Stimulated activated CD4-positive, alpha-beta T cell treated with anti-CD3 and anti-CD28 coated beads, Interleukin-4, amount 100 ng/mL, for 1 hour (primary cell): Measurements from ENCODE around the gene SNAP25.
A peak's percentile ranks its signal among the peaks of the same experiment; 100 is the strongest.

Experiments
- DNase-seq: peaks from one replicate; pipeline ENCODE4 v3.0.0-alpha.2; 2020

Gene SNAP25

DNA sequence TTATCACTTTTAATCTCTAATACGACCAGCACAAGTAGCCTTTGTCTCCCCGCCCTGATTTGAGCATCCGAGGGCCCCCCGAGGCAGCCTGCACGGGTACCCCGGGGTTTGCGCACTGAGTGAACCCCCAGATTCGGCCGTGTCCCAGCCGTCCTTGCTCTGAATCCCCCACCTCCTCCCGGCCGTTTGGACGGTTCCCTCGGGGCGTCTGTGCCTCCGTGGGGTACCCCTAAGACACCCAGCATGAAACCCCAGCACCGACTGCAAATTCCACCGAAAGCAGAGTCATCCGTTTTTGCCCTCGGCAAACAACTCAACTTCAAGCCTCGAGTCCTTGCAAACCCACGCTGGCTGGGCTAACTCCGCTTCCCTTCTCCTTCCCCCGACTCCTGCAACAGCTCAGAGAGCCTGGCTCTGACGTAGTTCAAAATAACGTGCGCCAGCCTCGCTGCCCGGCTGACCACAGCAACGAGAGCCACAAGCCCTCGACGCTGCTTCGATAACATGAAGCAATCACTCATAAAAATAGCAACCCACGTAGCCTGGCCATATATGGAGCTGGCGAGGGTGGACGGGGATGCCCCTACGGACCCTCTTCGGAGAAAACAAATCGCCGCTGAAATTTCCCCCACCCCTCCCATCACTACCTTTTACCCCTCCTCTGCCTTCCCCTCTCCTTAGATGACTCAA is 764 bp upstream of the SNAP25 start:
- DNase-seq, result no peak

DNA sequence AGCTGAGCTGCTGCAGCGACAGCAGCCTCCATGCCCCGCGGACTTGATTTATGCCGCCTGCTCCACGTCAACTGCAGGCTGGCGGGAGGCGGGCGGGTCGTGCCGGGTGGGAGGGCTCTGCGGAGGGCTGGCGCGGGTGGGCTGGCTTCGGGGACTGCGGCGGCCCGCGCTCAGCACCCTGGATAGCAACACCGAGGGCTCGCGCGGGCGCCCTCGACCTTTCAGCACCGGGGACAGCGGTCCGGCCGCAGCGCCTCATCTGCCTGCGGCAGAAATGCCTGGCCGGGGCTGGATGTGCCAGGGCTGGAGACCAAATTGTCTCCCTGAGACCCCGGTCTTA is 792 bp downstream of the SNAP25 start:
- DNase-seq, result peak; percentile 65

DNA sequence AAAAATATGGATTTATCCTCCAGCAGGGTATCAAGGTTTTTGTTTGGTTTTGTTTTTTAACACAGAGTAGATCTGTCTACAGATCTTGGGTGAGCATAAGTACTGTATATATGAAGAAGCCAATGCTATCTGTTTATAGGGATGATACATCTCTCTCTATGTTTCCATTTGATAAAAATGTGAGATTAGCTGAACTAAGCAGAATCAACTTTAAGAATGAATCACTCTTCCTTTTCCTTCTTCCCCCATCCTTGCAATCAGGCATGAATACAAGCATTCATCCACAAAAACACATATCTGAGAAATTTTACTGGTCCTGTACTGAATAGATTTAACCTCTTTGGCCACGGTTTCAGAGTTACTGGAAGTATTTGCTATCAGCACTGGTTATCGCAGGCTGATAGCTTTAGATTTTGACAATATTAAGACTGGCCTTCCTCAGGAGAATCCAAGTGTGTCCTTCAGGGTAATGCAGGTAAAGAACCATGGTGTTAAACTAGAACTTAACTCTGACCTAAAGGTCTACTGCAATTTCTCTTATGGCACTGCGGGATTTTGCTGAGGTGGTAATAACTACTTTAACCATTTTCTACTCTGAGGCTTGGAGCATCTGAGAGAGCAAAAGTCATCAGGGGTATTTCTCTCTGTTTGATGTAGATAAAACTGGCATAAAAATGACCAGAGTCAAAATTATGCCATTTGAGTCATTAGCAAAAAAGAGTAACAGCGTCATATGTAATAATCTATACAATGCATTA is 1.5 kb downstream of the SNAP25 start:
- no peak for DNase-seq

DNA sequence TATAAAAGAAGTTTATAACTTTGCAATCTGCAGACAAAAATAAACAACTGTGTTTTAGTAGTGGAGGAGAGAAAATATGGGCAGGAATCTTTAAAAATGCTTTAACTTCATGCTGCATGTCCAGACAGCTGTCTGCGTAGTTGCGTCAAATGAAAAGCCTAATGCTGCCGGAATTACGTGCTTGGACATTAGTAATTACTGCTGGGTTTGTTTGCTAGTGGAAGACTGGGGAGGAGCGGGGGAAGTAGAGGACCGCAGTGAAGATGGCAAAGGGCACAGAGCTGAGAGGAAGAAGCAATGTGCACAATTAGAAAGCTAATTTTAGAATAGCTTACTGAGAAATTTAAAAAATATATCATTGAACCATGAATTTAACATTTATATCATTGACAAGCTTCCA is 2.4 kb downstream of the SNAP25 start:
- no peak for DNase-seq

DNA sequence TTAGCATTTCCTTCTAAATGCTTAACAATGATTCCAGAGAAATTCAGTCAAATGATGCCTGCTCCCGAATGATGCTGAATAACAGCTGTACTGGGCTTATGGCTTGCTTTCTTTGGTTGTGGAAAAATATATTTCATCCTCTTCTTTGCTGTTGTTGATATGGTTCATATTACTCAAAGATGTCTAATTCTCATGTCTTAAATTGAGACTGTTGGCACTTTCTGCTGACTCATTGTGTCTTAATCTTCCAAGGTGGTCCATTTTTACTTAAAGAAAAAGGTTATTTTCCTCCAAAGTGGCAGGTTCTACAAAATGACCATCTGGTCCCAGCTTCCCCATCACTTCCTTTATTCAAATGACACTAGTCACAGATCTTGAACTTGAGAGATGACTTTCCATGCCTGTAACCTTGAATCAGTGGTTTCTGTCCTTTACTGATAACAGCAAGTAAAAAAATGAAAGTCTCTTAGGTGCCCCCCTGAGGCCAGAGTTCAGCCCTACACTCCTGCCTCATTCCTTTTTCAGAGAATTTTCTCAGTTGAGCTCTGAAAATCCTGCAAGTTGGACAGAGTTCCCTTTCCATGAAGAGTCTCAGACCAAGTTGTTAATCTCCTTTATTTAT is 6.9 kb downstream of the SNAP25 start:
- DNase-seq, result no peak

DNA sequence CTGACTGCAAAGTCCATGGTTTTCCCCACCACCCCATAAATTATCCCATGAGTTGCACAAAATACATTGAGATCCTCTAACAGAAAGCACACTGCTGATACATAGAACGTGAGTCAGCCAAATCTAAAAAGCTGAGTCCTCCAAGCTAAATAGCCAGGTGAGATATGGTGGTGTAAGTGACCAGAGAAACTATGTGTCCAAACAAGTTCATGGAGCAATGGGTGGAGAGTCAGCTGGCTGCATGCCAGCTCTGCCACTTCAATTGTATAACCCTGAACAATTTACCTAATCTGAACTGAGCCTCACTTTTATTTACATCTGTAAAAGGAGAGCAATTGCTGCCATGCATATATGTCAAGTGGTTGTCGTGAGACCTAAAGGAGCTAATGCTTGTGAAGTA is 9.7 kb downstream of the SNAP25 start:
- no peak for DNase-seq

DNA sequence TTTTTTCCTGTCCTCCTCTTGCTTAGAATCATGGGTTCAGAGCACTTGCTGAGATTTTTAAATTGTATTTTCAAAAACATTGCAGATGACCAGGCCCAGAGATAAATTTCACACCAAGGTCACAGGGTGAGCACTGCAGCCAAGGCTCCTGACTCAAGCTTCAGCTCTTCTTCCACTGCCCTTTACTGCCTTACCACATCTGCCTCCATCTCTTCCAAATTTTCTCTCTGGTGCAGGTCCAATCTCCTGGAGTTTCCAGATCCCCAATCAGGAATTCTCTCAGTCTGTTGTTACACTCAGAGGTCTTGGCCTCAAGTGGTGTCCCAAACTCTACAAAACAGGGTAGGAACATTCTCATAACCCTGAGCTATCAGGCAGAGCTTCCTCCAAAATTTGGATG is 12.7 kb downstream of the SNAP25 start:
- DNase-seq, result no peak

DNA sequence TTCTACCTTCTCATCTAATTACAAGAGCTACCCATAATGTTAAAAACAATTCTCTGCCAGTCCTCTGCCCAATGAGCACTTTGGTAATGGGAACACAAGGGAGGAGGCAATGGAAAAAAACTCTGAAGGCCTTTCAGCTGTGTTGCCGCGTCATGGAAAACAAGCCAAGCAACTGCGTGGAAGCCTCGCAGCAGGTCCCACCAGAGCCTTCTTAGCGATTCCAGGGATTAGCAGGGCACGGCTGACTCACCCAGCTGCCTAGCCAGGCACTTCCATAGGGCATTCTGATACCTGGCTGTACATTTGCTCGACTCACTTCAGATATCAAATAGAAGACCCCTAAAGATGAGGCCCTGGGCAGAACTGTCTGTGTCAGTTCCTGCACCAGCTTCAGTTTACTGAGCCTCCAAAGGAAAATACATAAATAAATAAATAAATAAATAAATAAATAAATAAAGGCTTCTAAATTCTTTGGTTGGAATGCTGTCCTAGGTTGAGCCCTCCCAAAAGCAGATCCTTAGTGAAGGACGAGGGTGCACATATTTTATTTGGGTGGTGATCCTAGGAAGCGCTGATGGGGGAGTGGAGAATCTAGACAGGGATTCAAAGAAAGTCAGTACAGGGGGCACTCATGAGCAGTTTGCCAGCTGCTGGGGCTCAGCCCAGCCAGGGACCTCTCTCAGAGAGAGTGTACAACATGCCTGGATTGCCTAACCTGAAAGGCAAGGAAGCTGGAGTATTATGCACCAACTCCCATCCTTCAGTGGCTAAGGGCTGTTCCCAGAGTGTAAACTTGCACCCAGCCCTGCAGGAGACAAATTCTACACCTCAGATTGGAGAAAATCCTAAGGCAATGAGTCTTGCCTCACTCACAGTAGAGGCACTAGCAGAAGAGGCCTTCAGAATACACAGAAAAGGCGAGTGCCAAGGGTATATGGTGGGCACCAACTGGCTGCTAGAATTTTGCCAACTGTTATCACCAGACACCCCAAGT is 18.2 kb downstream of the SNAP25 start:
- no peak for DNase-seq

DNA sequence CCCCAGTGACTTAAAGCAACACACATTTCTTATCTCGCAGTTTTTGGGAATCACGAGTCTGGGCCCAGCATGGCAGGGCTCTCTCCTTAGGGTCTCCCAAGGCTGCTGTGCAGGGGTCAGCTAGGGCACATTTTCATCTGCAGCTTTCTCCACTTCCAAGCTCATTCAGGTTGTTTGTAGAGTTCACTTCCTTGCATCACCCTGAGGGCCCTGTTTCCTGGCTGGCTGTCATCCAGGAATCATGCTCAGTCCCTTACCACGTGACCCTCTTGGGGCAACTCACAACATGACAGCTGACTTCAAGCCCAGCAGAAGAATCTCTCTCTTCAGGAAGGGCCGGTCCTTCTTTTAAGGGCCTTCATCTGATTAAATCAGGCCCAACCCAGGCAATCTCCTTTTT is 21.3 kb downstream of the SNAP25 start:
- no peak for DNase-seq

DNA sequence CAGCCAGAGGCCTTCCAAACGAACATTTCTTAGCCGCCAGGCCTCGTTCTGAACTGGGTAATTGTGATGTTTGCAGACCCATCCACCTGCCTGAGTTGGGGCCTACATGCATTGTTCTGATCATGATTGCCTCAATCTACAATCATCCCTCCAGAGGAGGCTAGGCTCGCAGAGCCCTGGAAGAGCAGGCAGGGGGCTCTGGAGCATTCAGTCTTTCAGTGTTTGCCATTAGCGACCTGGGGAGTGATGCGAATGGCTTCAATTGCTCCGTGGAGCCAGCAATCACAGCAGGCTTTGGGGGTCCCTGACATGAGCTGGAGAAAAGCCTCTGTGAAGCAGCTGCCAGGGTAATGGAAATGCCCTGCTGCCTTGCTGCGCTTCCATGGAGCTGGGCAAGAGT is 22.0 kb downstream of the SNAP25 start:
- DNase-seq, result no peak

DNA sequence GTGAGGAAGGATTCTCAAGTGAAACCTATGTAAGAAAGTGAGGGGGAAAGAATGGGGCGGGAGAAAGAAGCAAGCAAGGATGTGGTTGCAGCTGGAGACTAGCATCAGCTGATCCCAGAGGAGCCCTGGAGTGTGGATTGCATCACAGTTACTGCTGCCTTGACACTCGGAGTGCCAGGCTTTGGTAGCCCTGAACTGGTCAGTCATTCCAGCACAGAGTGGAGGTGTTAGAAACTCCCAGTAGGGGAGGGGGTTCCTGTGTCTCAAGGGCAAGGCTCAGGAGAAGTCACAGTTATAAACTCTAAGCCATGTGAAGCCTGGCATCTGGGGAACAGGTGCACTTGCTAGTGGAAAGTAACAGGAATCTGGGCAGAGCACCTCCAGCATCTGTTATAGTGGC is 23.5 kb downstream of the SNAP25 start:
- no peak for DNase-seq

DNA sequence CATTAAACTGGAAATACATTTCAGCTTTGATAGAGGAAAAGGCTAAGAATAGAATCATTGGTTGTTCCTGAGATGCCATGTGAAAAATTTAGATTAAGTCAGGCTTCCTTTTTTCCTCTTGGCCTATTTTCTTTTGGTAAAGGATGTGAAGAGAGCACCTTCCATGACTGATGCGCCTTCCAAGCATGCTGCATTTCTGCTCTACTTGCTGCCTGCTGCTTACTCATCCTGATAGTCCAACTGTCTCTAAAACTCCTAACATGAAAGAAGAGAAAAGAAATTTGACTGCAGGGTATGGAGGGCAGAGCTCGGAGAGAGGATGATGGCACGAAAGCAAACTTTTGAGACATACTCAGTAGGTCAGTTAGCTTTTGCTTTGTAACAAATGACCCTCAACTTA is 28.8 kb downstream of the SNAP25 start:
- DNase-seq, result no peak

DNA sequence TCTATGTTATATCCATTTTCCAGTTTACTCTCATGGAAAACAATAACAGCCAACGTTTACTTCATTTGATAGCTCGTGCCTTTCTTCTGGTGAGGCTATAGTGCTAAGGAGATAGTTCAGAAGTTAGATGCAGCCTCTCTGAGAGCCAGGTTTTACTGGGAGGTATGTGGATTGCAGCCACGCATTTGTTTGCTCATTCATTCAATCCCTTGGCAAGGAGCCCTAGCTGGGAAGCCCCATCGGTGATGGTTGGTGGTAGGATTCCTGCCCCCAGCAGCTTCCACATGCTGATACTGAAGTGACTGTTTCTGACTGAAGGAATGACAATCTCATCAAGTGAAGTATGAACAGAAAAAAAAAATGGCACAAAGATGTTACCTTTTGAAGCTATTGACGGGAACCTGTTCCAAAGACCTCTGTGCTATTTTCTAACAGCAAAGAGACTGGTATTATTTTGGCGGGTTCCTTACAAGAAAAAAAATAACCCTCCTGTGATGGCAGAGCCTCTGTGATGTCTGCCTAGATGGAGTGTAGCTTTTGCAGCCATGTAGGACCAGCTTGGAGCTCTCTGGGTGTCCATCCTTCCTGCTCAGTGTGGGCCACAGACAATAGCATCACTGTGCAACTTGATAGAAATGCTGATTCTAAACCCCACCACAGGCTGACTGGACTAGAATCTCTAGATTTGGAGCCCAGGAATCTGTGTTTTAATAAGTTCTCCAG is 30.6 kb downstream of the SNAP25 start:
- DNase-seq, result no peak

DNA sequence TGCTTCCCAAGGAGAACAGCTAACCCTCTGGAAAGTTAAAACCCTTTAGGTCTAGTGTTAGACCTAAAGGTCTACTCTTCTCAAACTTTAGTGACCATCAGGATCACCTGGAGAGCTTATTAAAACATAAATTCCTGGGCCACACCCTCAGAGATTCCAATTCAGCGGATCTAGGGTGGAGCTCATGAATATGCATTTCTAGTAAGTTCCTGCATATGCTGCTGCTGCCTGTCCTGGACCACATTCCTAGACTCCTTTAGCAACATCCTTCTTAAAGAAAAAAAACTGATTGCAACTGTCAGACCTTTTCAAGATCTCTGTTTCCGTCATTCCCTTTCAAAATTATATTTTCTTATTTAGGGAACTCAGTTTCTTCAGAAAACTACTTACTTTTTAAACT is 31.2 kb downstream of the SNAP25 start:
- DNase-seq, result no peak

DNA sequence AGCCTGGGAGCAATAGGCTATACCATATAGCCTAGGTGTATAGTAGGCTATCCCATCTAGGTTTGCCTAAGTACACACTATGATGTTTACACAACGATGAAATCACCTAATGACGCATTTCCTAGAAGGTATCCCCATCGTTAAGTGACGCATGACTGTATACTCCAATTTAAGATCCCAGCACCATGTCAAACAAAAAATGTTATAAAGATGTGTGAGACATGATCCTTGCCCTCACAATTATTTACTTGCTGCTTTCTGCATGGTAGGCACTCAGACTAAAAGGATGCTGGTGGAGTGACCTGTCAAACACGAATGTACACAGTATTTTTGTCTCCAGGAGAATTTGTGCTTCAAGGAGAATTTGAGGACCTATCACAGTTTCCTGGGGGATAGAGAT is 32.3 kb downstream of the SNAP25 start:
- DNase-seq, result no peak

DNA sequence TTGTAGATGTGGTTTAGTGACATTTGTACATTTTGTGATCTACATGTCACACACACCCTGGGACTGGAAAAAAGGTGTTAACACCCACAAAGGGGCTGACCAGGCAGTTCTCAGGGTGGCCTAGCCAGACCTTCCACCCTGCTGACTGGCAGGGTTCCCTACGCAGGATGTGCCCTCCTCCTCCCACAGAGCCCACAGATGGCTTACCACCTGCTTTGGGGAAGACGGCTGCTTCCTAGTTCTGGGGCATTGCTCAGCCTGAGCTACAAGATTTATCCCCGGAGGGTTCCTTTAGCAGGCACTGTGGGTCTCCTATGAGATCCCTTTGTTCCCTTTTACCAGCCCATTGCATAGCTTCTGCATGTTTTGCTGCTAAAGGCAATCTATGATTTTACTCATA is 35.1 kb downstream of the SNAP25 start:
- no peak for DNase-seq

DNA sequence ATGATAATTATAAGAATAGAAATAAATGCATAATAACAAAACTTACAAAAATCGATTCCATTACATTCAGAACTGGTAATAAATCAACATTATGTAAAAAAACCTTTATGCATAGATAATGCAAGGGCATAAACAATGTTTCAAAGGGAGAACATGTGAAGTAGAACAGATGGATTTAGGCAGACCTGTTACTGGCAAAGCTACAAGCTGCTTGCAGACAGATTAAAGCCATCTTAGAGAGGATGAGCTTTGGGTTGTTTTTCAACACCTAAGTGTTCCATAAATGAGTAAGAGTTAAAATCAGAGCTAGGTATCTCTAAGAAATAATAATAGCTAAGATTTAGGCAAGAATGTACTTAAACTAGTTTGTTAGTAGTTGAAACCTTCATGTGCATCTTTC is 37.2 kb downstream of the SNAP25 start:
- DNase-seq, result no peak

DNA sequence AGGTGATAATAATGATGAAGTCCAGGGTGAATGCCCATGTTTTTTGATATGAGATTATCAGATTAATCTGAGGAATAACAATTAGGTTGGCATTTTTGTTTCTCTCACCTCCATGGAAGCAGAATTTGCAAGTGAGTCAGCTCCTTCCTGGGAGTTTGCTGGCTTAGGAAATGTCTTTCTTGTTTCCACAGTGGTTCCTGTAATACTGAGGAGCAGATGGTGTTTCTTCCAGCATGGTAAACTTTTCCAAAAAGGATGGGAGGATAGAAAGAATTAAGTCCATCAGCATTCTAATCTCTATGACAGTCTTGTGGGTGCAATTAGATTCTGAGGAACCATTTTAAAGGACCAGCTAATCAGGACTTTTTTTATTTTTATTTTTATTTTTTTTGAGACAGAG is 40.5 kb downstream of the SNAP25 start:
- DNase-seq, result no peak

DNA sequence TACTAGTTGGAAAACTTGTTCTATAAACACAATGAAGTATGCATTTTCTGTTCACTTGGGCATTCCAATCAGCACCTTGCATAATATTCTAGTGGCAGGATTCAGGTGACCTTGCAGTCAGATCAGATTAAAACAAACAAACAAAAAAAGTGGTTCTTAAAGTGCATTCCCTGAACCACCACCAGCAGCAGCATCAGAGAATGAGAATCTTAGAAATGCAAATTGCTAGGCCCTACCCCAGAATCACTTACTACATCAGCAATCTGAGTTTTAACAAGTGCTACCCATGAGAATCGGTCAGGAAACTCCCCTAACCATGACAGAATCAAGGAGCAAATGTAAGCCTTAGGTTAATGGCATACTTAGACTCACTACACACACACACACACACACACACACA is 41.7 kb downstream of the SNAP25 start:
- no peak for DNase-seq

DNA sequence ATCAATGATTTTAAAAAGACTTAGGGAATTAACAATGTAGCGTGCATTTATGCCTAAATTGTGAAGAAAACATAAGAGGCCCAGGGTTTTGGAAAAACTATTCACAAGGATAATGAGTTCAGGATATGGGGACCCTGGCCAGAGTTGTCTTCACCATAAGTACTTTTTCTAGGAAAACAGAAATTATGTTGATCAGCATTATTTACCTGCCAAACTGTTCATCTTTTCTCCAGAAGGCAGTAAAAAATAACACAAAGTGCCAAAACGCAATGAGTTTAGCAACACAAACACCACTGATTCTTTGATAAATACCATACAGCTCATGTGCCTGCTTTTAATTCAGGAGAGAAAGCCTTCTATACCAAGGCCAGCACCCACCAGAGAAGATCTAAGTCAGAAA is 43.1 kb downstream of the SNAP25 start:
- DNase-seq, result no peak

DNA sequence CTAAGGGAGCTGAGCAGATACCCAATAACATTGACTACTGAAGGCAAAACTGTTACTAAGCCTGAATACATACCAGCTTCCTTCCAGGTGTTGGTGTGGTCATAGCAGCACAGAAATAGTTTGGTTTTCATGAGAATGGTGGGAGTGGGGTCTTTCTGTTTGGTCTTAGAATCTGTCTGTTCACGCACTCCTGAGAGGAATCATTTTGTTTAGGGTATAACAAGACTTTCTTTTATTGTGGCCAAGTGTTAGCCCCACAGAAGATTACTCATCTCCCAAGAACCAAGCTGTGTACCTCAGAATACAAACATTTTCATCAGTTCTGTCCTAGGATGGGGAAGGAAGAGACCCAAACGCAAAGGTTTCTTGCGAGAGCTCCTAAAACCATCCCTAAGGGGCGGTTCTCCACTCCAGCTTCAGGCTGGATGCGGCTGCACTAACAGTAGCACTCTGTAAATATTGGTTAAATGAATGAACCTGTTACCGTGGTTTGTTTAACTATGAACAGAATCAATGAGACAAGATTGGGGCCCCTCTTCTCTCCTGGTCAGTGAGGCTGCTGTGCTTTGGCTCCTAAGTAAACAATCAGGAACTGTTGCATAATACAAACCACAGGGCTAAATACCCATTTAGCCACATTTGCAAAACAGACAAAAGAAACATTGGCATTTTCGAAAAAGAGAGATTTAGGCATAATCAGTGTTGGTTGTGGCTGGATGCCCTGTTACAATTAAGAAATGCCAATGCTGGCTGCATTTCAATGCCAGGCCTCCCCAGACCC is 44.9 kb downstream of the SNAP25 start:
- no peak for DNase-seq

DNA sequence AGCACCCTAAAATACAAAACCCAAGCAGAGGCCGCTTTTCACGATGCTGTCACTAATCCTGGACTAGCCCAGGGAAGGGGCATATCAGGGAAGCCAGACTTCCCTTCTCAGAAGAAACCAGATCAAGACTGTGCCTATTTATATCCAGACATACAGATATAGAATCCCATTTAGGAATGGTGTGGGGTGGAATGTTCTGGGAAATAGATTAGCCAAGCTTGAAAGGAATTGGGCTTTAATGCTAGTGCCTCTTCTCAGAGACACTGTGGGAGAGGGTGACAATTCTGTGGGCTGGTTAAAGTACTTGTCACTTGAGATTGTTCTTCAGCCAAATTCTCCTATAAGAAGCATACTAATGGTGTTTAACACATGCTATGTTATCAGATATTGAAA is 45.5 kb downstream of the SNAP25 start:
- DNase-seq, result no peak
